GM18951 (cell line): ENCODE measurements around the gene SLC12A5.

Experiments
- POLR2A ChIP-seq: IDR thresholded peaks from 4 replicates; pipeline ENCODE4 v1.6.1; 2011; ENCODE audit warnings: mild to moderate bottlenecking; ENCODE audit not compliant: insufficient read length, insufficient read depth; ENCODE audit errors: extremely low read depth
- in situ Hi-C: fragments of 300-500 bp; cut with MboI; formaldehyde crosslinking; loops from one replicate; pipeline ENCODE4 v1.12.0; 2022; ENCODE audit warnings: low sequenced_read_pairs, mixed read lengths, inconsistent platforms; ENCODE audit not compliant: unreplicated experiment

Gene SLC12A5

GRCh38 chr20:46012921-46013320 lies 16.1 kb upstream of the SLC12A5 start:
- in situ Hi-C loops: no loop called here

GRCh38 chr20:46013322-46013828 lies 15.6 kb upstream of the SLC12A5 start:
- in situ Hi-C loops: no loop called here
- TF ChIP-seq POLR2A: no peak

More at GRCh38 chr20:46012921-46013320, 16.1 kb upstream of the SLC12A5 start:
- no peak for TF ChIP-seq POLR2A

GRCh38 chr20:46013829-46014516 lies 15.0 kb upstream of the SLC12A5 start:
- TF ChIP-seq POLR2A: no peak
- in situ Hi-C loops: no loop called here

GRCh38 chr20:46014517-46015396 lies 14.3 kb upstream of the SLC12A5 start:
- no peak for TF ChIP-seq POLR2A
- in situ Hi-C loops: no loop called here

GRCh38 chr20:46017272-46017671 lies 11.7 kb upstream of the SLC12A5 start:
- in situ Hi-C loops: no loop called here
- TF ChIP-seq POLR2A: no peak

- TF ChIP-seq POLR2A: no peak
- in situ Hi-C loops: no loop called here
Measured at GRCh38 chr20:46018112-46018511, 10.9 kb upstream of the SLC12A5 start.

GRCh38 chr20:46018611-46019010 lies 10.4 kb upstream of the SLC12A5 start:
- in situ Hi-C loops: no loop called here

GRCh38 chr20:46020555-46020954 lies 8.5 kb upstream of the SLC12A5 start:
- no peak for TF ChIP-seq POLR2A
- in situ Hi-C loops: no loop called here

More at GRCh38 chr20:46018611-46019010, 10.4 kb upstream of the SLC12A5 start:
- no peak for TF ChIP-seq POLR2A

- in situ Hi-C loops: no loop called here
- TF ChIP-seq POLR2A: no peak
Measured at GRCh38 chr20:46021361-46022359, 7.4 kb upstream of the SLC12A5 start.

- no peak for TF ChIP-seq POLR2A
- in situ Hi-C loops: no loop called here
Measured at GRCh38 chr20:46022411-46023147, 6.4 kb upstream of the SLC12A5 start.

GRCh38 chr20:46023148-46023484 lies 5.9 kb upstream of the SLC12A5 start:
- in situ Hi-C loops: no loop called here
- TF ChIP-seq POLR2A: no peak

GRCh38 chr20:46023999-46024398 lies 5.0 kb upstream of the SLC12A5 start:
- in situ Hi-C loops: no loop called here
- TF ChIP-seq POLR2A: no peak
